SK-N-SH (cell line): ENCODE data around the gene SMARCA4. TPM values are rescaled to one million over a fixed set of nuclear protein-coding genes. Genes with fewer than 3 reads are reported as not detected.

Experiments
- CTCF ChIA-PET: fragments of 300-600, 350-600 bp; formaldehyde crosslinking; extraction: SDS; loops from one replicate; lab custom pipeline; 2021; lab: Yijun Ruan, JAX
- POLR2A ChIA-PET: fragments of 350-600 bp; sonication (Branson Sonifier 250); formaldehyde crosslinking; extraction: SDS; loops from one replicate; lab custom pipeline; 2020; ENCODE audit warnings: antibody characterized with exemption, inconsistent platforms; lab: Yijun Ruan, JAX
- DNase-seq: peaks from one replicate; pipeline ENCODE4 v3.0.0; 2012
- H2AFZ ChIP-seq: fragments of 200-600 bp; sonication (generic); 2 replicates; pipeline ENCODE4 v1.8.1; 2016; ENCODE audit warnings: antibody characterized with exemption, mild to moderate bottlenecking, low read depth
- H3F3A ChIP-seq: fragments of 200-600 bp; sonication (generic); replicated peaks from 2 replicates; pipeline ENCODE3; 2016; ENCODE audit warnings: antibody characterized with exemption, mild to moderate bottlenecking; ENCODE audit not compliant: insufficient read depth
- H3K27ac ChIP-seq, 2 experiments: fragments of 200-500 bp in 1 of 2; fragments of 200-600 bp in 1 of 2; sonication (Bioruptor generic) in 1 of 2; sonication (generic), shearing (Covaris generic) in 1 of 2; 2 replicates each; pipeline versions ENCODE4 v1.5.1 to v1.6.1; 2014 to 2016; ENCODE audit warnings: low read depth in 2 of 2, inconsistent platforms in 1 of 2, low read length in 1 of 2, mild to moderate bottlenecking in 1 of 2, mixed read lengths in 1 of 2
- H3K27me3 ChIP-seq: fragments of 200-600 bp; sonication (generic), shearing (Covaris generic); 2 replicates; pipeline ENCODE4 v1.6.1; 2016; ENCODE audit warnings: mixed run types; ENCODE audit not compliant: insufficient read depth
- H3K36me3 ChIP-seq, 2 experiments: fragments of 200-500 bp in 1 of 2; fragments of 200-600 bp in 1 of 2; sonication (Bioruptor generic) in 1 of 2; sonication (generic) in 1 of 2; replicated peaks in 1 of 2; 2 replicates each; pipeline versions ENCODE3 to v1.5.1; 2014 to 2016; ENCODE audit warnings: low read length in 1 of 2, mild to moderate bottlenecking in 1 of 2; ENCODE audit not compliant: insufficient read depth in 2 of 2, control insufficient read depth in 1 of 2
- H3K4me1 ChIP-seq, 2 experiments: fragments of 200-500 bp in 1 of 2; fragments of 200-600 bp in 1 of 2; sonication (Bioruptor generic) in 1 of 2; sonication (generic), shearing (Covaris generic) in 1 of 2; 2 replicates each; pipeline versions ENCODE4 v1.5.1 to v1.6.1; 2014 to 2016; ENCODE audit warnings: low read depth in 1 of 2, low read length in 1 of 2, mixed run types in 1 of 2; ENCODE audit not compliant: insufficient read depth in 2 of 2, control insufficient read depth in 1 of 2
- H3K4me2 ChIP-seq: fragments of 200-600 bp; sonication (generic), shearing (Covaris generic); 2 replicates; pipeline ENCODE4 v1.6.1; 2017; ENCODE audit warnings: mixed run types
- H3K4me3 ChIP-seq, 2 experiments: fragments of 200-500 bp in 1 of 2; fragments of 200-600 bp in 1 of 2; sonication (Bioruptor generic) in 1 of 2; sonication (generic), shearing (Covaris generic) in 1 of 2; 2 replicates each; pipeline versions ENCODE4 v1.5.1 to v1.8.1; 2014 to 2016; ENCODE audit warnings: low read depth in 2 of 2, inconsistent platforms in 1 of 2, low read length in 1 of 2, mild to moderate bottlenecking in 1 of 2, mixed read lengths in 1 of 2, moderate library complexity in 1 of 2
- H3K79me2 ChIP-seq: fragments of 200-600 bp; sonication (generic); 2 replicates; pipeline ENCODE4 v1.8.1; 2017; ENCODE audit warnings: mild to moderate bottlenecking; ENCODE audit not compliant: insufficient read depth
- H3K9ac ChIP-seq: fragments of 200-600 bp; sonication (generic); 2 replicates; pipeline ENCODE4 v1.6.1; 2017; ENCODE audit warnings: mixed run types
- H3K9me2 ChIP-seq: fragments of 200-600 bp; sonication (generic); 2 replicates; pipeline ENCODE4 v1.6.1; 2017; ENCODE audit warnings: mixed run types
- H3K9me3 ChIP-seq: fragments of 200-600 bp; sonication (generic); 2 replicates; pipeline ENCODE4 v1.6.1; 2017; ENCODE audit warnings: mixed run types, mild to moderate bottlenecking, moderate library complexity
- H4K20me1 ChIP-seq: fragments of 200-600 bp; sonication (generic); 2 replicates; pipeline ENCODE4 v1.6.1; 2017; ENCODE audit warnings: mild to moderate bottlenecking, mixed run types; ENCODE audit not compliant: insufficient read depth
- CHD2 ChIP-seq: fragments of 150-350 bp; IDR thresholded peaks from 2 replicates; pipeline ENCODE4 v1.6.1; 2018; ENCODE audit warnings: low read length; ENCODE audit not compliant: partially characterized antibody
- CTCF ChIP-seq: fragments of 200-600 bp; sonication (generic); IDR thresholded peaks from 2 replicates; pipeline ENCODE4 v1.6.1; 2017; ENCODE audit warnings: antibody characterized with exemption, mild to moderate bottlenecking, moderate library complexity
- ELF1 ChIP-seq: IDR thresholded peaks from 2 replicates; pipeline ENCODE4 v1.4.0; 2012
- EP300 ChIP-seq, 2 experiments: IDR thresholded peaks; 2 replicates each; pipeline versions ENCODE4 v1.4.0 to v1.6.1; 2012; ENCODE audit warnings: borderline replicate concordance in 1 of 2, low read depth in 1 of 2, low read length in 1 of 2
- FOXM1 ChIP-seq: IDR thresholded peaks from 2 replicates; pipeline ENCODE4 v1.4.0; 2012; ENCODE audit warnings: low read depth, mild to moderate bottlenecking
- GATA2 ChIP-seq: sonication (generic); formaldehyde crosslinking; IDR thresholded peaks from 2 replicates; pipeline ENCODE4 v1.5.0; 2020; ENCODE audit warnings: mild to moderate bottlenecking, missing genetic modification reagents
- MXI1 ChIP-seq: IDR thresholded peaks from 2 replicates; pipeline ENCODE4 v1.6.1; 2012; ENCODE audit warnings: mild to moderate bottlenecking, low read depth, low read length, improper control_type of control experiment
- NFIC ChIP-seq: IDR thresholded peaks from 2 replicates; pipeline ENCODE4 v1.4.0; 2012; ENCODE audit warnings: borderline replicate concordance
- POLR2AphosphoS5 ChIP-seq: IDR thresholded peaks from 2 replicates; pipeline ENCODE4 v1.6.1; 2012; ENCODE audit warnings: low read depth, low read length
- SMC3 ChIP-seq: IDR thresholded peaks from 2 replicates; pipeline ENCODE4 v1.6.1; 2012; ENCODE audit warnings: low read depth, low read length, improper control_type of control experiment
- TEAD4 ChIP-seq: IDR thresholded peaks from 2 replicates; pipeline ENCODE4 v1.4.0; 2012; ENCODE audit warnings: mild to moderate bottlenecking, borderline replicate concordance; ENCODE audit not compliant: insufficient read depth
- YY1 ChIP-seq: IDR thresholded peaks from 2 replicates; pipeline ENCODE4 v1.4.0; 2012; ENCODE audit warnings: low read depth, mild to moderate bottlenecking
- ZBTB33 ChIP-seq: IDR thresholded peaks from 2 replicates; pipeline ENCODE4 v1.4.0; 2012; ENCODE audit warnings: low read depth, borderline replicate concordance
- WGBS: methylation state at CpG from one replicate; pipeline ENCODE4 v1.1.6; 2017; ENCODE audit warnings: low lambda C conversion rate; 5-methylcytosine and 5-hydroxymethylcytosine counted together
- polyA plus RNA-seq, 3 experiments: library from polyadenylated mRNA; depleted of rRNA; stranded (reverse); fragments of >200 nt; gene quantifications; 2 replicates each; pipeline ENCODE4 v1.2.3, GENCODE V29; 2012
- TF ChIP-seq, protein P1 (sequence below): IDR thresholded peaks from 2 replicates; pipeline ENCODE4; 2012

Gene SMARCA4
- polyA plus RNA-seq, 1 of the 3 experiments (the other 2 are of a cell fraction), result 90.7 TPM

DNA sequence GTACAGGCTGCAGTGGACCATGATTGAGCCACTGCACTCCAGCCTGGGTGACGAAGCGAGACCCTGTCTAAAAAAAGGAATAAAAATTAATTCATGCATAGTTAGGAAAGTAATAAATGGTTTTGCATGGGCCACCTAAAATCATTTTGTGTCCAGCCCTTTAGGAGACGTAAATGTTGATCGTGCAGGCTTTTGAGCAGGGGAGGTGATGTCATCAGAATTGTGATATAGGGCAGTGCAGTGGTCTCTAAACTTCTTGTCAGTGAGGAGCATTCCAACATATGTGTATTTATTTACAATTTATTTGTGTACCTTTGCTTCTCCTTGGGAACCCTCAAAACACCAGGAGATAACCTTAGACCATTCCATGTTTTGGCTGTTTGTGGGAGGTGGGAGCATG lies 3.0 kb downstream of the SMARCA4 start:
- POLR2A ChIA-PET, result no interaction called here
- CTCF ChIA-PET, result interaction anchor here (0.6 to 1.3 kb wide), 2 partner anchors 22 to 26 kb away, joined by 3 to 5 read pairs; no protein-coding TSS in a partner anchor
- H4K20me1 ChIP-seq, result peaks cover 60% of the 10 kb centered on the region

DNA sequence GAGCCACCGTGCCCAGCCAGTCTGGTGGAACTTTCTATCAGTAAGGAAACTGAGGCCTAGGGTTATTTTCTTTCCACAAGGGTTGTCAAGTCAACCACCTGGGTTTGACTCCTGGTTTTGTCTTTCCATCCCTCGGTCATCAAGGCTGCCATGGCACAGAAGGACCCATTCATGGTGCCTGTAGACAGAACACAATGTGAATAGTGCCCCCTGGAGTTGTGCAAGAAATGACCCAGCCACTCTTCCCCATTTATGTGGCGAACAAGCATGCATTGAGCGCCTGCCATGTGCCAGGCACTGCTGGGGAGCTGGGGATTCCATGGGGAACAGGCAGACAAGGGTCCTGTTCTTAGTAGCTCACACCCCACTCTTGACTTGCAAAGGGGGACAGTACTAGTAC lies 4.1 kb downstream of the SMARCA4 start:
- 100% methylated on average over 4 of the region's 4 CpGs for WGBS
- Histone ChIP-seq H3K4me3 (no peak overlapping the region), H2AFZ (no peak overlapping the region), H3K36me3 (no peaks in the 10 kb centered on the region), H3K9me2 (no peaks in the 10 kb centered on the region), H3K79me2 (peaks cover 92% of the 10 kb centered on the region), H3K27me3 (no peaks in the 10 kb centered on the region), H3F3A (peaks cover 4% of the 10 kb centered on the region), H3K9me3 (no peaks in the 10 kb centered on the region), H4K20me1 (peaks cover 69% of the 10 kb centered on the region), H3K4me2 (no peak overlapping the region), H3K27ac (no peak overlapping the region), H3K9ac (no peak overlapping the region), H3K4me1 (peaks cover 0 to 9% of the 10 kb centered on the region in 2 experiments; a peak in 2 of 4 replicates)
- TF ChIP-seq GATA2 (CRISPR knock-in tag), result no peak
- peak; percentile 20 for TF ChIP-seq CTCF
- no peak for TF ChIP-seq EP300 (IDR thresholded peaks at IDR 0.05; ENCODE audit: borderline replicate concordance in 1 of 2, low read depth in 1 of 2, low read length in 1 of 2)
- no peak for TF ChIP-seq CHD2
- no peak for TF ChIP-seq POLR2AphosphoS5
- ChIA-PET CTCF (interaction anchor here (0.8 to 1.3 kb wide), 3 partner anchors 23 to 94 kb away, joined by 3 to 5 read pairs (median 3); partner anchors contain the start of gene CARM1), POLR2A (interaction anchor here (0.6 kb wide), 1 partner anchor 24 kb away, joined by 4 read pairs; no protein-coding TSS in a partner anchor)
- DNase-seq, result no peak

More for the DNA sequence above, 3.0 kb downstream of the SMARCA4 start:
- H3K9ac ChIP-seq, result no peak overlapping the region
- H3K27me3 ChIP-seq, result no peaks in the 10 kb centered on the region
- H3K9me3 ChIP-seq, result no peaks in the 10 kb centered on the region
- H3K79me2 ChIP-seq, result peaks cover 88% of the 10 kb centered on the region
- 99% methylated on average over 4 of the region's 4 CpGs for WGBS
- no peak overlapping the region for H3K4me2 ChIP-seq
- H3K36me3 ChIP-seq, result no peaks in the 10 kb centered on the region
- H3K4me1 ChIP-seq, result peaks cover 0 to 9% of the 10 kb centered on the region in 2 experiments; a peak in 2 of 4 replicates
- H3K9me2 ChIP-seq, result no peaks in the 10 kb centered on the region
- peaks cover 4% of the 10 kb centered on the region for H3F3A ChIP-seq
- no peak overlapping the region for H3K27ac ChIP-seq
- TF ChIP-seq FOXM1 (no peak), EP300 (IDR thresholded peaks at IDR 0.05; ENCODE audit: borderline replicate concordance in 1 of 2, low read depth in 1 of 2, low read length in 1 of 2) (no peak), ZBTB33 (no peak), TEAD4 (no peak), POLR2AphosphoS5 (no peak), ELF1 (no peak), MXI1 (no peak), YY1 (no peak), SMC3 (no peak), NFIC (no peak)
- TF ChIP-seq, protein P1, sequence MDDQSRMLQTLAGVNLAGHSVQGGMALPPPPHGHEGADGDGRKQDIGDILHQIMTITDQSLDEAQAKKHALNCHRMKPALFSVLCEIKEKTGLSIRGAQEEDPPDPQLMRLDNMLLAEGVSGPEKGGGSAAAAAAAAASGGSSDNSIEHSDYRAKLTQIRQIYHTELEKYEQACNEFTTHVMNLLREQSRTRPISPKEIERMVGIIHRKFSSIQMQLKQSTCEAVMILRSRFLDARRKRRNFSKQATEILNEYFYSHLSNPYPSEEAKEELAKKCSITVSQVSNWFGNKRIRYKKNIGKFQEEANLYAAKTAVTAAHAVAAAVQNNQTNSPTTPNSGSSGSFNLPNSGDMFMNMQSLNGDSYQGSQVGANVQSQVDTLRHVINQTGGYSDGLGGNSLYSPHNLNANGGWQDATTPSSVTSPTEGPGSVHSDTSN, result no peak
- no peak overlapping the region for H2AFZ ChIP-seq
- no peak overlapping the region for H3K4me3 ChIP-seq
- no peak for DNase-seq
